ENCODE measurements around the gene CMTM5. TPM values are rescaled to one million over a fixed set of nuclear protein-coding genes. Genes with fewer than 3 reads are reported as not detected.
A peak's percentile ranks its signal among the peaks of the same experiment; 100 is the strongest.
"Not testable (repeated sequence)": the region's sequence is repeated elsewhere in the genome, so short reads cannot be mapped to it uniquely, and the experiment has no call there.

The CMTM5 gene
- total RNA-seq, 2 donors from 2014 or later, result 0.44 to 1.4 TPM

DNA sequence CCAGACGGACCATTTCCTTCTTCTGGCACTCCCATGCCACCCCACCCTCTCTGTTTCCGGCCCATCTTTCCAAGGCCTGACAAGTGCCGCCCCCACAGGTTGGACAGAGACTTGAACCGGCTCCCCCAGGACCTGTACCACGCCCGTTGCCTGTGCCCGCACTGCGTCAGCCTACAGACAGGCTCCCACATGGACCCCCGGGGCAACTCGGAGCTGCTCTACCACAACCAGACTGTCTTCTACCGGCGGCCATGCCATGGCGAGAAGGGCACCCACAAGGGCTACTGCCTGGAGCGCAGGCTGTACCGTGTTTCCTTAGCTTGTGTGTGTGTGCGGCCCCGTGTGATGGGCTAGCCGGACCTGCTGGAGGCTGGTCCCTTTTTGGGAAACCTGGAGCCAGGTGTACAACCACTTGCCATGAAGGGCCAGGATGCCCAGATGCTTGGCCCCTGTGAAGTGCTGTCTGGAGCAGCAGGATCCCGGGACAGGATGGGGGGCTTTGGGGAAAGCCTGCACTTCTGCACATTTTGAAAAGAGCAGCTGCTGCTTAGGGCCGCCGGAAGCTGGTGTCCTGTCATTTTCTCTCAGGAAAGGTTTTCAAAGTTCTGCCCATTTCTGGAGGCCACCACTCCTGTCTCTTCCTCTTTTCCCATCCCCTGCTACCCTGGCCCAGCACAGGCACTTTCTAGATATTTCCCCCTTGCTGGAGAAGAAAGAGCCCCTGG is 1.2 kb upstream of the CMTM5 start:
- no peak for ATAC-seq
- intact Hi-C loops (cut with DNase I), result no loop called here
- no peak for DNase-seq

DNA sequence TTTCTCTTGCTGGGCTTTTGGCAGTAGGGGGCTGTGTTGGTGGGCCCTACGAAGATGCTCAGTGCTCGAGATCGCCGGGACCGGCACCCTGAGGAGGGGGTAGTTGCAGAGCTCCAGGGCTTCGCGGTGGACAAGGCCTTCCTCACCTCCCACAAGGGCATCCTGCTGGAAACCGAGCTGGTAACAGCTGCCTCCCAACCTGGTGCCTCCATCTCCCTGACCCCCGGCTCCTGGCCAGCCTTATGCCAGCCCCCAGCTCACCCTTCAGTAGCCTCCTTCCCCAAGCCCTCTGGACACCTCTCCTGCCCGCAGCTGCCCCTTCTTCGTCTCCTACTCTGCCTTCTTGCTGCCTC is 328 bp downstream of the CMTM5 start:
- DNase-seq, result peak; percentile 37
- intact Hi-C loops (cut with DNase I), result no loop called here
- ATAC-seq, result no peak

DNA sequence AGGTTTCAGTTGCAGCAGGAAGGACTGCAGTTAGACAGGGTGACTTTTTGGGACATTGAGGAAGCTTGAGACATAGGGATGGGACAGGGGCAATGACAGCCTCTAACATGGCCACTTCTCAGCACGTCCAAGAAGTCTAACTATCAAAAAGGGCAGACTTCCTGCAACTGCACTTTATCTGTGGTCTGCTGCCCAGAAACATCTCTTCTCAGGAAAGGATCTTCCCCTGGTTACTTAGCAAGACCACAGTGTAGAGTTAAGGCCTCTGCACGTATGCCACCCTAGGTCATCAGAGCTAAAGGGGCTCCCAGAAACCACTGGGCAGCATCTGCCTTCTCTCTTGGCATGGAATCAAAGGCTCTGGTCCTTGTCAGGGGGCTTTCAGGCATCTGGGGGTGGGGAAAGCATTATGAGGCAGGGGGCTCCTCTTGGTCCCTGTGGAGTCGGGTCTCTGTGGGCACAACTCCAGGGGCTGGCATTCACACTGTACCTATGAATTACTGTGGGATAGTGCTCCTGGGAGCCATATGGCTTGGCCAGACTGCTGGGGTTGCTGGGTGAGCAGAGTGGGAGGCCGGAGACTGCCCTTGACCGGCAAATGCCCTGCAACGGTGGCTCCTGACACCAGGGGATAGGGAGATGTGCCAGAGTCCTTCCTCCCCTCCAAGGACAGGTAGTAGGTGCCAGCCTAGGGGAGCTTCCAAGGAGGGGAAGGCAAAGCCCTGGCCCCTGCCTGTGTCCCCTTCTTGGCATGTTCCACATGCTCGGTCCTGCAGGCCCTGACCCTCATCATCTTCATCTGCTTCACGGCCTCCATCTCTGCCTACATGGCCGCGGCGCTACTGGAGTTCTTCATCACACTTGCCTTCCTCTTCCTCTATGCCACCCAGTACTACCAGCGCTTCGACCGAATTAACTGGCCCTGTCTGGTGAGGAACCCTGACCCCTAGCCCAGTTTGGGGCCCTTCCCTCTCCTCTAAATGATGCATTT is 1.0 kb downstream of the CMTM5 start:
- DNase-seq, result peak; percentile 46
- intact Hi-C loops (cut with DNase I), result no loop called here
- peak; percentile 3 to 5 for ATAC-seq

DNA sequence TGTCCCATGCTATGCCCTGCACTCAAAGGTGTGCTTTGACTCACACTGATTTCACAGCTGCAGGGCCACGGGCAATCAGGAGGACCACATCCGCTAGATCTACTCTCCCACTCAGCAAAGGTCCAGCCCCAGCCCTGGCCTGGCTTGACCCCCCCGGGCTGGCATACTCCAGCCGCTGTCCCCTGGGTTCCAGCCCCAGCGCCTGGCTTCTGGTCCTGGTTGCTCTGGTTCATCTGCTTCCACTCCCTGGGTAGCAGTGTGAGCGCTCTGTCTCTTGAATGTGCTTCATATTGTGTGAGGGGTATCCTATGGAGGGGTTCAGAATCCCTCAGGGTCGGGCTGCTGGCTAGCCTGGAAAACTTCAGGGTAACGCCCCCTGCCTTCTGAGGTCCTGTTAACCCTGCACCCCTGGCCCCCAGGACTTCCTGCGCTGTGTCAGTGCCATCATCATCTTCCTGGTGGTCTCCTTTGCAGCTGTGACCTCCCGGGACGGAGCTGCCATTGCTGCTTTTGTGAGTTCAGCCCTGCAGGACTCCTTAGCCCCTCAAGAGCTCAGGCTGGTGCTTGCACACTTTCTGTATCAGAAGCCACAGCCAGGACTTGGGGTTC is 1.9 kb downstream of the CMTM5 start:
- intact Hi-C loops (cut with DNase I), result no loop called here
- DNase-seq (peak; percentile 58), ATAC-seq (peak; percentile 10 to 12)

DNA sequence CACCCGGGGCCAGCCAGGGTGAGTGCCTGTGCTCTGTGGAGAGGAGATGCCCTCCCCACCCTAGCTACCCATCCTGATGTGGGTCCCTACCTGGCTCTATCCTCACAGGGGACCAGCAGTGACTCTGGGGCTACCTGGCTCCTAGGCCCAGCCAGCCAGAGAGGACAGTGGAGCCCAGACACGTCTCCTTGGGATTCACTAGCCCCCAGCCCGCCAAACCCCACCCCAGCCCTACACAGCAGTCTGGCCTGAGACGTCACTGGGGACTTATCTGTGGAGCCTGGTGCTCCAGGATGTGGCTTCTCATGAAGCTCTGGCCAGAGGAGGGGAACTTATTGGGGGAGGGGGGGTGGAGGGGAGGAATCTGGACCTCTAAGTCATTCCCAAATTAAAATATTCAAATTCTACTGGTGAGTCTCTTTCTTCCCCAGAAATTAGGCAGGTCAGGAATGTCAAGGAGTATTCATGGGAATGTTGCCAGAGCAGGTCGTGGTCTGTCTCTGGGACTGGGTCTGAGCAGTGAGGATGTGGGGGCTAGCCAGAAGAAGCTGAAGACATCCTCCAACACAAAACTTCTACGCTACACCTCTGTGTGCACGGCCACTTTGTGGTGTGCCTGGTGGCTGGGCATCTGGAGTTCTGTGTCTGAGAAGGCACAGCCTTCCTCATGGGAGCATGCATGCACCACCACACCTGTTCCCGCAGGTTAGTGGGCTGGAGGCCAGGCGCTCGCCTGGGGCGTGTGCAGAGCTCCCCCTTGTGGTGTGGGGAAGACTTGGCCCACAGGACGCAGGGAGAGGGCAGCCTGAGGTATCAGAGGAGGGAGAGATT is 2.7 kb downstream of the CMTM5 start:
- intact Hi-C loops (cut with DNase I), result no loop called here
- ATAC-seq, result peak; percentile 12 to 18
- peak; percentile 71 for DNase-seq

DNA sequence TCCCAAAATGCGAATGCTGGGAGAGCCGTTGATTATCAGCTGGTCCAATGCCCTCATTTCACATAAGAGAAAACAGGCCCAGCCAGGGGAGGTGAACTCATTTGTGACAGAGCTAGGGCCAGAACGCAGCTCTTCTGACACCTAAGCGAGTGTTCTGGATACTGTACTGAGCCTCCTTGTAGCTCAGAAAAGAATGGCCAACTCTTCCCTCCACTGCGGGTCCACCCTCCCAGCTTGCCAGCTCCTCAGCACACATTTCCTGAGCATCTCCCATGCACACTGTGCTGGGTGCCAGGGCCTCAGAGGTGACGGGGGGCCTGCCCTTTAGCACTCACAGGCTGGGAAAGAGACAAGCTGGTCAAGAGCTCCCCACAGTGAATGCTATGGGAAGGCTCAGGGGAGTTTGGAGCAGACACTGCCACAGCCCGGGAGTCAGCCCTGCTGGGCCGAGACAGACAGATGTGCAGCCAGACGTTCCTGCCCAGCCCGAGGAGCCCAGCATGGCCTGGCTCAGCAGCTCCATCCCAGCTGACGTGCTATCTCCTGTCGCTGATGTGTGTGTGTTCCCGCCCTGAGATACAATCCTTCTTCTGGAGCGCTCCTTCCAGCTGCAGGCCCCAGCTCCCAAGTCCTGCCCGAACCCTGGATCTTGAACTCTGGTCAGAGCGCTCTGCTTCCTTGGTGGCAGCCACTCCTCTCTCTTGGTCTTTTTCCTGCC is 3.5 kb downstream of the CMTM5 start:
- peak; percentile 1 to 4 for ATAC-seq
- DNase-seq, result no peak
- intact Hi-C loops (cut with DNase I), result no loop called here

DNA sequence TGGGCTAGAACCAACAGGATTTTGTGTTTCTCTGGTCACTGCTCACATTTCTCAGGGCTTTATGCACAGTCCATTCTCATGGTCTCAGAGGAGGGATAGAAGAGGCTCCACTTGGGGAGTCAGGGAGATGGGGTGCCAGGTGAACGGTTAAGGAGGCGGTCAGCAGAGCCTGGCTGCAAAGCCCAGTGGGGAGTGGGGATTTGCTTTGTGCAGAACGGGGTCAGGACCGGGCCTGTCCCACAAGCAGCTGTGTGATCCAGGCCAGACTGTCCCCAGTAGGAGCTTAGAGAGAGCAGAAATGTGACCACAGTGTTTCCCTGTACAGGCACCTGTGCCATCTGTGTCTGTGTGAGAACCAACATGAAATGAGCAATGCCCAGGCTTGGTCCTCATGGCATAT is 4.1 kb downstream of the CMTM5 start:
- DNase-seq, result no peak
- intact Hi-C loops (cut with DNase I), result no loop called here
- no peak for ATAC-seq

DNA sequence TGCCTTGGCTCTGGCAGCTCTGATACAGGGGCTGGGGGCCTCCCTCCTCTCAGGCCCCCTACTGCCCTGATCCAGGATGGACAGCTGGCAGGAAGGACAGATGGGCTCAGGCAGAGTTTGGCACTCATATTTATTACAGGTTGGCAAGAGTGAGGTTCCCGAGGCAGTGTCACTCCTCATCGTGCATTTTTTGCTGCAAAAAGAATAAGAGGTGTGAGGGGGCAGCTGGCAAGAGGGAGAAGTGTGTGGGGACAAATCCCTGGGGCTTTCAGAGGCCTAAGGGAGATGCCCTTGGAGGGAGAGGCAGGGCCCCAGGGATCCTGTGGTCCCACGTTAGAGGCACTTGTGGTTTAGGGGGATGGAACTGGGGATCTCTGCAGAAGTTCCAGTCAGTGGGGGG is 5.0 kb downstream of the CMTM5 start:
- DNase-seq, result no peak
- intact Hi-C loops (cut with DNase I), result no loop called here
- ATAC-seq, result no peak

DNA sequence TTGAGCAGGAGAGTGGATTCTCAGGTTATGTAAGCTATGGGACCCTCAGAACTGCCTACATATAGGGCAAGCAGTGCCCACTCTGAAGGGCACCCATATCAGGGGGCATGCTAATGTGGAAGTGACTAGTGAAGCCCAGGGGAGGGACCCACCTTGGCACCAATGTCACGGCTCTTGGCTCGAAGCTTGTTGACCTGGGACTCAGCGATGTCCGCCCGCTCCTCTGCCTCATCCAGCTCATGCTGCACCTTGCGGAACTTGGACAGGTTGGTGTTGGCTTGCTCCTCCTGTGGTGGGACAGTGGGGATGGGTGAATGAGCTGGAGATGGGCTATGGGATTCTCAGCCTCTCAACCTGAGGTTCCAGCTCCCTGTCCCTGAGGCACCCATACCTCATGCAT is 5.4 kb downstream of the CMTM5 start:
- intact Hi-C loops (cut with DNase I), result no loop called here
- ATAC-seq, result no peak
- DNase-seq, result no peak

DNA sequence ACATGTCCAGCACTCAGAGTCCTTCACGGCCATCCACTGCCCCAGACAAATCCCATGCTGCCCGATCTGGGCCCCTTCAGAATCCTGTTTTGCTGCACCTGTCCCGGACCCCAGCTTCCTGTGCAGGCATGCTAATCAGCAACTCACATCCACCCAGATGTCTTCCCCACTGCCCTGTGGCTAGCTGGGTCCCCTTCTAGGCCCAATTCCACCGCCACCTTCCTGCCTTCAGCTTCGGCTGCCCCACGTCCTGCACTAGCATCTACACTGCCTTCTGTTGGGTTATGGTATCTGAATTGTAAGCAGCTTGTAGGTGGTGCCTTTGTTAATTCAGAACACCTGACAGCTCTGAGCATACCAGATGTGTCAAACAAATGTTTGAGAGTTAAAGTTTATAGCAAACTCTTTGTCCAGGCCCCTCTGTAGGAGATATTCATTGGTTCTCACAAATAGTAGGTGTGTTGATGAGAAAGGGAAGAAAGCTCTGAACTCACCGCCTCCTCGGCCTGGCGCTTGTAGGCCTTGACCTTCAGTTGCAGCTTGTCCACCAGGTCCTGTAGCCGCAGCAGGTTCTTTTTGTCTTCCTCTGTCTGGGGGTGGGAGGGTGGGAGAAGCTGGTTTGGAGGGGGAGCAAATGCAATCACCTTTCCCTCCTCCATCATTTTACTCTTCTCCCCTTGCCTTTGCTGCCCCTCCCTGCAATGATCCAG is 6.0 kb downstream of the CMTM5 start:
- ATAC-seq (no peak), DNase-seq (no peak)
- intact Hi-C loops (cut with DNase I), result no loop called here

DNA sequence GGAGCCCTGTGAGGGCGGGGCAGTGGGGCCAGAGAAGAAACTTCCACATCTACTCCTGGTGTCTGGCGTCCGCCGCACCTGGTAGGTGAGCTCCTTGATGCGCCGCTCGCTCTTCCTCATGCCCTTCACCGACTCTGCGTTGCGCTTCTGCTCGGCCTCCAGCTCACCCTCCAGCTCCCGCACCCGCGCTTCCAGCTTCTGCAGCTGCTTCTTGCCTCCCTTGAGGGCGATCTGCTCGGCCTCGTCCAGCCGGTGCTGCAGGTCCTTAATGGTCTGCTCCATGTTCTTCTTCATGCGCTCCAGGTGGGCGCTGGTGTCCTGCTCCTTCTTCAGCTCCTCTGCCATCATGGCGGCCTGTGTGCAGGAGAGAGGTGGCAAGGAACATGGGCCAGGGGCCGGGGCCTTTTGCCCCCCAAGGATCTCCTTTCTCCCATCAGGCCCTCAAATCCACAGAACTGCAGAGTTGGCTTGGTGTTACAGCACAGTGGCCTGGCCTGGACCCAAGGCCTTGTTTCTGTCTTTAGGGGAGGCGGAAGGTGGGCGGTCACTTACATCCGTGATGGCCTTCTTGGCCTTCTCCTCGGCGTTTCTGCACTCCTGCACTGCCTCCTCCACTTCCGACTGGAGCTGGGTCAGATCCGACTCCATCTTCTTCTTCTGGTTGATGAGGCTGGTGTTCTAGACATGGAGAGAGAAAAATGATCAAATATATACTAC is 7.7 kb downstream of the CMTM5 start:
- DNase-seq (no peak), ATAC-seq (no peak)
- intact Hi-C loops (cut with DNase I), result no loop called here

DNA sequence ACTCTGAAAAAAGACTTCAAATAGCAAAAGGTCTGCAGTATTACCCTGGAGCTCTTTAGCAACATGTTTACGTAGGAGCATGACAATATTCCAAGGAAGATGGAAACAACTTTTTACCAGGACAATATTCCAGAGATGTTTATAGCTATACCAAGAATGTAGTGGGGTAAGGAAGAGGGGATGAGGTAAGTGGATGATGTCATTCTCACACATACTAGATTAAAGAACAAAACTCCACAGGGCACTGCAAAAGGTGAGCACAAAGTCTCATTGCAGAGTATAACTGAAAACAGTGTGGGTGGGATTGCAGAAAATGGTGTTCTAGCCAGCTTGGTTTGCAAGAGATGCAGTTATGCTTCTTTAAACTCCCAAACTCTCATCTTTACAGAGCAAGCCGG is 8.4 kb downstream of the CMTM5 start:
- intact Hi-C loops (cut with DNase I), result no loop called here
- DNase-seq (no peak), ATAC-seq (no peak)

DNA sequence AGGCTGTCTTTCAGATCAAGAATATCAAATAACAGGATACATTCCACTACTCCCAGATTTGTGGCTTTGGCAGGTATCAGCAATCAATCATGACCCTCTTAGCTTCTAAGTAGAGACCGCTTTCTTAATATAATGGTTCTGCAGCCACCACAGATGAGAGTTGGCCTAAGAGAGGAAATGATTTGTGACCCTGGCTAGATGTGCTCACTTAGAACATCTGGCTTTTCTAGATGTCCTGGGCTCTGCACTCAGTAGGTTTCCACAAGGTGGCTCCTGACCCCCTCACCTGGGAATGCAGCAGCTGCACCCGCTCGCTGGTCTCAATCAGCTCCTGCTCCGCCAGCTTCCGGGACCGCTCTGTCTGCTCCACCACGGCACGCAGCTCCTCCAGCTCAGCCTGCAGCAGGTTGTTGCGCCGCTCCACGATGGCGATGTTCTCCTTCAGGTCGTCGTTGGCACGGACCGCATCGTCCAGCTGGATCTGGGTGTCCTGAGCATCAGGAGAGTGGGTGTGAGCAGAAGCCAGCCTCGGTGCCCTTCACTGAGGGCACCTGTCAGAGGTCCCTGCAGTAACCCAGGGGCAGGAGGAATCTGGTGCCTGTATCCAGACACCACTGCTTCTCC is 8.9 kb downstream of the CMTM5 start:
- DNase-seq, result no peak
- intact Hi-C loops (cut with DNase I), result no loop called here
- ATAC-seq, result no peak

DNA sequence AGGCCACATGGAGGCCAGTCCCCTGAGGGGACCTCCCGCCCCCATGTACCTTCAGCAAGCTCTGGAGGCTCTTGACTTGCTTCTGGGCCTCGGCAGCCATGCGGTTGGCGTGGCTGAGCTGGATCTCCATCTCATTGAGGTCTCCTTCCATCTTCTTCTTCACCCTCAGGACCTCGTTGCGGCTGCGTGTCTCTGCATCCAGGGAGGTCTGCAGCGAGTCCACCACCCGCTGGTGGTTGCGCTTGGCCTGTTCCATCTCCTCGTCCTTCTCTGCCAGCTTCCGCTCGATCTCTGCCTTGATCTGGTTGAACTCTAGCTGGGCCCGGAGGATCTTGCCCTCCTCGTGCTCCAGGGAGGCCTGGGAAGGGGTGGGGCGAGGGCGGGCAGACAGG is 9.4 kb downstream of the CMTM5 start:
- ATAC-seq; DNase-seq; intact Hi-C loops (cut with DNase I): not testable (repeated sequence)

DNA sequence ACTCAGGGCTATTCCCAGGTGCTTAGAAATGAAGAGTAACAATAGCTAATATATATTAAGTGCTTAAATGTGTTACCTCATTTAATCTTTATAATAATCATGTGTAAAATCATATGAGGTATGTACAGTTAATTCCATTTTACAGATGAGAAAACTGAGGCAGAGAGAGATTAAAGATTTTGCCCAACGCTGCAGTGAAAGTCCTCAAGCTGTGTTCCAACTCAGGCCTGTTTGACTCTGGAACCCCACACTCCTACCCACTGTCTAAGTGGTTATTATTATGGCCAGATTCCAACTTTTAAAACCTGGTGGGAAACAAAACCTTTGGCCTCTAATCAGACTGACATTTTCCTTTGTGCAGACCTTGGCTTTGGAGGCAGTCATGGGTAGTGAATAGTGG is 10.2 kb downstream of the CMTM5 start:
- ATAC-seq (no peak), DNase-seq (no peak)
- intact Hi-C loops (cut with DNase I), result no loop called here

DNA sequence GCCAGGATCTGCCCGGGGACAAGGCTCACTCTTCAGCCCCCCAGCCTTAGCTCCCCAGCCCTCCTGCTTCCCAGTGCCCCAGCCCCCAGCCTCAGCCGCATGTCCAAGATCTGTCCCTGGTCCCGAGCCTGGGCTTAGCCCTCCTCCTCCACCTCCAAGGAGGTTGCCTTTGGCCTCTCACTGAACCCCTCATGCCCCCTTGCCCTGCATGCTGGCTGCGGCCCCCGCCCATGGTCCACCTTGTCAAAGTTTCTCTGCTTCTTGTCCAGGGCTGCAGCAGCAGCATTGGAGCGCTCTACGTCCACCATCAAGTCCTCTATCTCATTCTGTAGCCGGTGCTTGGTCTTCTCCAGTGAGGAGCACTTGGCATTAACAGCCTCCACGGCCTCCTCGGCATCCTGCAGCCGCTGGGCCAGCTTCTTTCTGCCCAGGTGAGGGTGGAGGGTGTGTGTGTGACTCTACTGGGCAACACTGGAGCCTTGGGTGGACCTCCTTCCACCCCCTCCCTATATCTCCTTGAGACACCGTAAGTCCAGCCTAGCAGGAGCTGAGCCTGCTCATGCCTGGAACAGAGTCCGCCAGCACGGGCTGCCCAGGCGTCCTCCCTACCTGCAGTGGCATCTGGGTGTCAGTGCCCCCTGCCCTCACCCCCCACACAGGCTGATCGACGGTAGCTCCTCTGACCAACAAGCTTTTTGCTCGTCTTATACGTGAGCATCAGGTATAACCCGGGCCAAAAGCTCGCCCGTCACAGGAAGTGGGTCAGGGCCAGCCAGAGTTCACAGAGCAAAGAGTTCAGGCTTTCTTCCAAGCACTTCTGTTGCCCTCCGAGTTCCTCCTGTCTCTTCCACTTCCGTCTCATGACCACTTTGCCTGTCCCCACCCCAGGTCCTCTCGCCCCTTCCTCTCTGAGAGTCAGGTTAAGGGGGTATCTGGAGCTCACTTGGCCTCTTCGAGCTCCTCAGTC is 11.4 kb downstream of the CMTM5 start:
- peak in 1 of 2 donors; percentile 0 for ATAC-seq
- intact Hi-C loops (cut with DNase I), result no loop called here
- DNase-seq, result no peak
